Mononuclear cell (primary cell): ENCODE results near the gene TOM1L2. TPM values are rescaled to one million over a fixed set of nuclear protein-coding genes. Genes with fewer than 3 reads are reported as not detected.

ENCODE experiments used
- H3K27me3 ChIP-seq: 2 replicates; pipeline ENCODE4 v1.6.0; 2011; ENCODE audit warnings: low read length, control low read depth; ENCODE audit not compliant: insufficient read depth
- H3K4me1 ChIP-seq: 2 replicates; pipeline ENCODE4 v1.5.1; 2011; ENCODE audit warnings: mild to moderate bottlenecking, low read length, control low read depth; ENCODE audit not compliant: insufficient read depth
- H3K4me3 ChIP-seq: 2 replicates; pipeline ENCODE4 v1.5.1; 2011; ENCODE audit warnings: mild to moderate bottlenecking, low read length, moderate library complexity
- H3K9me3 ChIP-seq: 2 replicates; pipeline ENCODE4 v1.5.1; 2011; ENCODE audit warnings: low read depth, mild to moderate bottlenecking, control low read depth, low read length
- total RNA-seq: library from RNA; depleted of rRNA; stranded (reverse); fragments of >200 nt; gene quantifications from one replicate; pipeline ENCODE4 v1.2.3, GENCODE V29; 2012

TOM1L2 gene
- 14.4 TPM for total RNA-seq

DNA sequence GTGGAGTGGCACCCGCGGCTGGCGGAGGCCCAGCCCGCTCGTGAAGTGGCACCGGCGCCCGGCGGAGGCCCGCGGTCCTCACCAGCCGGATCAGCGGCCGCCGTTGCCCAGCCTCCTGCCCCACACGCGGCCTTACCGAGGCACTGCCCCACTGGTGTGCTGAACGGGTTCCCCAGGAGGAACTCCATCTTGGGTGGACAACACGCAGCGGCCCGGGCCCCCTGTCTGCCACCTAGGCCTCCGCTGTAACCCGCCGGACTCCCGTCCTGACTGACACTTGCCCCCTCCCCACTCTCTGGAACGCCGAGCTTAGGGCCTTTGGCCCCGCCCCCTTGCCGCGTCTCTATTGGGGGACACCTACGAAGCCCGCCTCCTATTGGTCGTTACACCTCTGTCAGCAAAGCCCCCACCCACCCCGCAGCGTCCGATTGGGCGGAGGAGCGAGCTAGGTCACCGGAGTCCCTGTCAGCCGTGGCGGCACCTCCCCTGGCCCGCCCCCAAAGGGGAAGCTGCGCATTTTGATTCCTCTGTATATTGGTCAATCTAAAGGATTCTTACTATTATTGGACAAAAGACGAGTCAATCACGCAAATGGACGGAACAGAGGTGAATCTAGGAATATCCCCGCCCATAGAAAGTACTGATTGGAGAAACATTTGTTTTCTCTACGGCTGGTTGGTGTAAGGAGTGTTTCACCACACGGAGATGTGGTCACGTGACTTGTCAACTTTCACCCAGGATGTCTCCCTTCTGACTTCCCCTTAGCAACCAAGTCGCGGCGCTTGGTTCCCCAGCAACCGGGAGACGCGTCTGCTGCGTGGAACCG, at the start of gene TOM1L2, which contains the start of gene DRC3:
Gene TOM1L2, minus strand, starts transcription at position 275 of the 826 bp plus-strand sequence. Its CDS starts 87 bp downstream, at position 188.
Gene DRC3, plus strand, starts transcription at position 737 of the 826 bp plus-strand sequence. CDS start 4,737 bp downstream, outside the sequence.
- H3K27me3 ChIP-seq: no peaks in the 10 kb centered on the region
- H3K9me3 ChIP-seq: no peaks in the 10 kb centered on the region
- H3K4me1 ChIP-seq: peaks cover 58% of the 10 kb centered on the region
- H3K4me3 ChIP-seq: peak within 1 kb of the TSS; percentile 78

- H3K4me3 ChIP-seq: no peak overlapping the region
- H3K4me1 ChIP-seq: peaks cover 13% of the 10 kb centered on the region
- H3K27me3 ChIP-seq: no peaks in the 10 kb centered on the region
- no peaks in the 10 kb centered on the region for H3K9me3 ChIP-seq
These were observed 49.2 kb upstream of the TOM1L2 start for GRCh38 chr17:18021372-18021771.

- H3K4me3 ChIP-seq: no peak overlapping the region
- peaks cover 9% of the 10 kb centered on the region for H3K4me1 ChIP-seq
- H3K9me3 ChIP-seq: no peaks in the 10 kb centered on the region
- no peaks in the 10 kb centered on the region for H3K27me3 ChIP-seq
These were observed 48.8 kb upstream of the TOM1L2 start for GRCh38 chr17:18020971-18021370.

- no peaks in the 10 kb centered on the region for H3K4me1 ChIP-seq
- no peaks in the 10 kb centered on the region for H3K27me3 ChIP-seq
- H3K9me3 ChIP-seq: no peaks in the 10 kb centered on the region
- no peak overlapping the region for H3K4me3 ChIP-seq
These were observed 47.6 kb upstream of the TOM1L2 start for GRCh38 chr17:18019838-18020154.

- H3K4me1 ChIP-seq: no peaks in the 10 kb centered on the region
- no peak overlapping the region for H3K4me3 ChIP-seq
- H3K9me3 ChIP-seq: no peaks in the 10 kb centered on the region
- no peaks in the 10 kb centered on the region for H3K27me3 ChIP-seq
These were observed 46.3 kb upstream of the TOM1L2 start for GRCh38 chr17:18018411-18018921.

GRCh38 chr17:18017958-18018357, 45.8 kb upstream of the TOM1L2 start:
- Histone ChIP-seq H3K9me3 (no peaks in the 10 kb centered on the region), H3K4me1 (no peaks in the 10 kb centered on the region), H3K4me3 (no peak overlapping the region), H3K27me3 (no peaks in the 10 kb centered on the region)

- Histone ChIP-seq H3K27me3 (no peaks in the 10 kb centered on the region), H3K4me1 (no peaks in the 10 kb centered on the region), H3K4me3 (no peak overlapping the region), H3K9me3 (no peaks in the 10 kb centered on the region)
These were observed 44.2 kb upstream of the TOM1L2 start for GRCh38 chr17:18016426-18016825.

DNA sequence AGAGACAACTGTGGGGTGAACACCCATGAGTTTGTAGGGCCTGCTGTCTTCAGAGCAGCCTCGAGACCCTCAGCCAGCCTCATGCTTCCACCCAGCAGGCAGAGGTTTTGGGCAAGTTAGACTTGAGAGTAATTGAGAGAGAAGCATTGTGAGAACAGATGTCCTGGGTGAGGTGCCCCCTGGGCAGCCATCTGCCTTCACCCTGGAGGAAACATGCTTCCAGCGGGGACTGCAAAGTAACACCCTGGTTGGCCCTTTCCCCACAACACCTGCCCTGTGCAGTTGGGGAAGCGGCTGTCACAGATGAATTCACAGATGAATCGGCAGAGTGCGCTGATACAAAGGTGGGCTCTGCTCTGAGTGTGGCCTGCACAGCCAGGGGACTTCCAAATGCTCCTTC, 43.4 kb upstream of the TOM1L2 start:
- Histone ChIP-seq H3K27me3 (no peaks in the 10 kb centered on the region), H3K4me3 (no peak overlapping the region), H3K9me3 (no peaks in the 10 kb centered on the region), H3K4me1 (no peaks in the 10 kb centered on the region)

- no peaks in the 10 kb centered on the region for H3K27me3 ChIP-seq
- no peaks in the 10 kb centered on the region for H3K4me1 ChIP-seq
- no peak overlapping the region for H3K4me3 ChIP-seq
- H3K9me3 ChIP-seq: no peaks in the 10 kb centered on the region
These were observed 41.8 kb upstream of the TOM1L2 start for GRCh38 chr17:18014006-18014405.

DNA sequence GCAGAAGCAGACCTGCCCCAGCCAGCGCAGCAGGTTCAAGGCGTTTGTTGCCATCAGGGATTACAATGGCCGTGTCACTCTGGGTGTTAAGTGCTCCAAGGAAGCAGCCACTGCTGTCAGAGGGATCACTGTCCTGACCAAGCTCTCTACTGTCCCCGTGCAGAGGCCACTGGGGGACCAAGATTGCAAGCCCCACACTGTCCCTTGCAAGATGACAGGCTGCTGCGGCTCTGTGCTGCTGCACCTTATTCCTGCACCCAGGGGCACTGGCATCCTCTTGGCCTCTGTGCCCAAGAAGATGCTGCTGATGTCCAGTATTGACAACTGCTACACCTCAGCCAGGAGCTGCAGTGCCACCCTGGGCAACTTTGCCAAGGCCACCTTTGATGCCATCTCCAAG, 39.1 kb upstream of the TOM1L2 start:
- H3K4me3 ChIP-seq: no peak overlapping the region
- no peaks in the 10 kb centered on the region for H3K9me3 ChIP-seq
- H3K4me1 ChIP-seq: no peaks in the 10 kb centered on the region
- no peaks in the 10 kb centered on the region for H3K27me3 ChIP-seq

- no peaks in the 10 kb centered on the region for H3K4me1 ChIP-seq
- no peak overlapping the region for H3K4me3 ChIP-seq
- H3K9me3 ChIP-seq: no peaks in the 10 kb centered on the region
- H3K27me3 ChIP-seq: no peaks in the 10 kb centered on the region
These were observed 37.6 kb upstream of the TOM1L2 start for GRCh38 chr17:18009609-18010420.

- H3K9me3 ChIP-seq: no peaks in the 10 kb centered on the region
- no peaks in the 10 kb centered on the region for H3K27me3 ChIP-seq
- no peaks in the 10 kb centered on the region for H3K4me1 ChIP-seq
- no peak overlapping the region for H3K4me3 ChIP-seq
These were observed 36.5 kb upstream of the TOM1L2 start for GRCh38 chr17:18008496-18009268.

GRCh38 chr17:18006495-18007239, 34.5 kb upstream of the TOM1L2 start:
- H3K4me3 ChIP-seq: no peak overlapping the region
- H3K4me1 ChIP-seq: no peaks in the 10 kb centered on the region
- no peaks in the 10 kb centered on the region for H3K9me3 ChIP-seq
- no peaks in the 10 kb centered on the region for H3K27me3 ChIP-seq

- no peaks in the 10 kb centered on the region for H3K9me3 ChIP-seq
These were observed 33.3 kb upstream of the TOM1L2 start for GRCh38 chr17:18005496-18005895.

More at GRCh38 chr17:18005496-18005895, 33.3 kb upstream of the TOM1L2 start:
- Histone ChIP-seq H3K4me1 (no peaks in the 10 kb centered on the region), H3K4me3 (no peak overlapping the region), H3K27me3 (no peaks in the 10 kb centered on the region)
